Body of pancreas (tissue), 4 donors: ENCODE measurements around the gene TBC1D10B.

Experiments
- CTCF ChIP-seq, 7 experiments: fragments of 450-650 bp in 4 of 7; fragments of 200-600 bp in 3 of 7; sonication (generic) in 3 of 7; IDR thresholded peaks; one replicate each; pipeline ENCODE4 v1.5.1; 2016 to 2019; ENCODE audit warnings: antibody characterized with exemption in 7 of 7
- POLR2A ChIP-seq, 3 donors: fragments of 450-650 bp; IDR thresholded peaks; one replicate each; pipeline ENCODE4 v1.6.1; 2016; ENCODE audit warnings: antibody characterized with exemption in 3 of 3, mild to moderate bottlenecking in 2 of 3

- TF ChIP-seq CTCF (IDR thresholded peaks at IDR 0.05) (no peak), POLR2A (IDR thresholded peaks at IDR 0.05) (no peak)
These were observed 9.0 kb upstream of the TBC1D10B start for GRCh38 chr16:30379158-30379783.
